Activated T-cell treated with anti-CD3 and anti-CD28 coated beads for 48 hours (primary cell): ENCODE results near the gene MYOF.
A peak's percentile ranks its signal among the peaks of the same experiment; 100 is the strongest.
"Not testable (repeated sequence)": the region's sequence is repeated elsewhere in the genome, so short reads cannot be mapped to it uniquely, and the experiment has no call there.

Experiments
- DNase-seq: peaks from one replicate; pipeline ENCODE4 v3.0.0-alpha.2; 2020; ENCODE audit warnings: low read depth

The MYOF gene

DNA sequence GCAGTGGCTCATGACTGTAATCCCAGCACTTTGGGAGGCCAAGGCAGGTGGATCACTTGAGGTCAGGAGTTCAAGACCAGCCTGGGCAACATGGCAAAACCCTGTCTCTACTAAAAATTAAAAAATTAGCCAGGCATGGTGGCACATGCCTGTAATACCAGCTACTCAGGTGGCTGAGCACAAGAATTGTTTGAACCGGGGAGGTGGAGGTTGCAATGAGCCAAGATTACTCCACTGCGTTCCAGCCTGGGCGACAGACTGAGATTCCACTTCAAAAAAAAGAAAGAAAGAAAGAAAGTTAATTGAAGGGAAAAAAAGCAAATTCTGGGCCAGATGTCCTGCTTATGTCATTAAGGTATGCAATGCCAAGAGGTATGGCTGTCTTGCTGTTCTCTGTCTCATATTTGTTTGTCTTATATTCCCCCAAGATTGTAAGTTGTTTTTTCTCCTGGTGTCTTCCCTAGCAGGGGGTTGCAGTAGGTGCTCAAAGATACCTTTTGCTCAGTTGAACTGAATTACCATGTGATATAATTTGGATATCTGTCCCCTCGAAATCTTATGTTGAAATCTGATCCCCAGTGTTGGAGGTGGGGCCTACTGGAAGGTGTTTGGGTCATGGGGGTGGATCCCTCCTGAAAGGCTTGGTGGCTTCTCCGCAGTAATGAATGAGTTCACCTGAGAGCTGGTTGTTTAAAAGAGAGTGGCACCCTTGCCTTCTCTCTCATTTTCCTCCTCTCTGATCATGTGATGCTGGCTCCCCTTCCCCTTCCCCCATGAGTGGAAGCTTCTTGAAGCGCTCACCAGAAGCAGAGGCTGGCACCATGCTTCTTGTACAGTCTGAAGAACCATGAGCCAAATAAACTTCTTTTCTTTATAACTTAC, 60.9 kb downstream of the MYOF start:
- no peak for DNase-seq

DNA sequence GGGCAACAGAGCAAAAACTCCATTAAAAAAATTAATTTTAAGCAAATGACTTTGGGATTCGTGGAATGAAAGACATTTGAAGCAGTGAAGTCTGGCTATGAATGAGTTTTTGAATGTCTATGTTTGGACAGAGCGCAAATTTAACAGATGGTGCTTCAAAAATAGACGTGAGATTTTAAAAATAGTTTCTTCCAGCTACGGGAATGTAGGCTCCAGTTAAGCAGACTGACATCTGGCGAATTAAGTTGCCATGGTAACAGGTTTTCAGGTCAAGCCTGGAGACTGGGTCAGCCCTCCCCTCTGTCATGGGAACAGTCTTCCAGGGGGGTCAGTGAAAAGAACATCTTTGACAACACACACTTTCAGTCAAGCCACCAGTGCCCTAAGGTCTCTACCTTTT, 62.0 kb downstream of the MYOF start:
- no peak for DNase-seq

DNA sequence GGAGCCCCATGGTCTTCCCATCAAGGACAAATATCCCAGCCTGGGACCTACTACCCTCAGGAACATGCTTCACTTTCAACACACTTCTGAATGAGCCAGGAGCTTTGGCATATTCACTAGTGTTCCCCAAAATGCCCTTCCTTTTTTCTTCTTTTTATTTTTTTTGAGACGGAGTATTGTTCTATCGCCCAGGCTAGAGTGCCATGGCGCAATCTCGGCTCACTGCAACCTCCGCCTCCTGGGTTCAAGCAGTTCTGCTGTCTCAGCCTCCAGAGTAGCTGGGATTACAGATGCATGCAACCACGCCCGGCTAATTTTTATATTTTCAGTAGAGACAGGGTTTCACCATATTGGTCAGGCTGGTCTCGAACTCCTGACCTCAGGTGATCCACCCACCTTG, 63.1 kb downstream of the MYOF start:
- not testable (repeated sequence) for DNase-seq

DNA sequence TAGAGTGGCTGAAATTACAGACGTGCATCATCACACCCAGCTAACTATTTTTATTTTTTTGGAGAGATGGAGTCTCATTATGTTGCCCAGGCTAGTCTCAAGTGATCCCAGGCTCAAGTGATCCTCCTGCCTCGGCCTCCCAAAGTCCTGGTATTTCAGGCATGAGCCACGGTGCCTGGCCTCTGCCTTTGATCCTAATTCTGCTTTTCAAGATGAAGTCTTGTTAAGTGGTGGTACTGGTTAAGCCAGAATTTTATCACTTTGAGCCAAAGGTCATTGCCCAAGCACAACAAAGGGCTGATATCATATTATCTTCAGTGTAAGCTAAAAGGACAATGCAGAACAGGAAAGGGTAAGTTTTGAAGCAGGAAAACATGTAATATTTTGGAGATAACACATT, 64.2 kb downstream of the MYOF start:
- DNase-seq = no peak

DNA sequence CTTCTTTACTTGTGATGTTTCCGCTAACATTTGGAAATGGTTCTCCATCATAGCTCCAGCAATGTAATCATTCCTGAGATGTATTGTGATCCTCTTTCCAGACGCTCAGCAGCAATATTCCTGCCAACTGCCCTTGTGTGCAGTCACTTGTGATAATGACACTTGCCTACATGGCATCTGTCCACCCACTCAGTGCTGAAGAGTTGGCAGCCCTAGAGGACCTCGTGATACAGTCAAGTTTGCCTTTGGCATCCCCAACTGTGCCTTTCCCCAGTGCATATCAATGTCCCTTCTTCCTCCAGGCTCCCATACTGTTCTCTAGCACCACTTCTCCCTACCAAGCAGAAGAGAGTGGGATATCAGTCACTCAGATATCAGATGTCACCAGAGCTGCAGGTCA, 64.9 kb downstream of the MYOF start:
- DNase-seq = no peak

DNA sequence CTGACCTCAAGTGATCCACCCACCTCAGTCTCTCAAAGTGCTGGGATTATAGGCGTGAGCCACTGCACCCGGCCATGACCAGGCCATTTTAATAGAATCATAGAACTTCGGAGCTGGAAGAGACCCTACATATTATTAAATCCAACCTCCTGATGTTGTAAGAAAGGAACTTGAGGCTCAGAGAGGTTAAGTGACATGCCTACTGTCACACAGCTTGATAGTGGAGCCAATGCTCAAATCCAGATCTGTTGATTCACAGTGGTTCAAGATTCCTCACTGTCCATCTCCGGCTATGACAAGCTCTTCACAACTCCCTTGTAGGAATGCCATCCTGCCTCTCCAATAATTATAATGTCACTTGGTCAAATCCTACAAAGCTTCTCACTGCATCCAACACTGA, 65.3 kb downstream of the MYOF start:
- DNase-seq = no peak

DNA sequence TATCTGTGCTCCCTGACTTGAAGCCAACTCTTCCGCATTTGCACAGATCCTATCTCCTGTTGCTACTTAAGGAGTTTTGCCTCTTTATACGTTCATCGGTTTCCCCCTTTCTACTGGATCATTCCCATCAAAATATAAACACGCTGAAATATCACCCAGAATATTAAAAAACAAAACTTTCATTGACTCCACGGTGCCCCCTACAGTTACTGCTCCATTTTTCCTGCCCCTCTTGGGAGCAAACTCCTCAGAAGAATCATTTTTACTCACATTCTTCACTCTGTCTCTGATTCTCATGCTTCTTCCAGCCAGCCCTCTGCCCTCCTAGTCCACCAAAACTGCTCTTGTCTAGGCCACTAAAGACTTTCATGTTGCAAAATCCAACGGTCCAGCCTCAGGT, 66.4 kb downstream of the MYOF start:
- no peak for DNase-seq

DNA sequence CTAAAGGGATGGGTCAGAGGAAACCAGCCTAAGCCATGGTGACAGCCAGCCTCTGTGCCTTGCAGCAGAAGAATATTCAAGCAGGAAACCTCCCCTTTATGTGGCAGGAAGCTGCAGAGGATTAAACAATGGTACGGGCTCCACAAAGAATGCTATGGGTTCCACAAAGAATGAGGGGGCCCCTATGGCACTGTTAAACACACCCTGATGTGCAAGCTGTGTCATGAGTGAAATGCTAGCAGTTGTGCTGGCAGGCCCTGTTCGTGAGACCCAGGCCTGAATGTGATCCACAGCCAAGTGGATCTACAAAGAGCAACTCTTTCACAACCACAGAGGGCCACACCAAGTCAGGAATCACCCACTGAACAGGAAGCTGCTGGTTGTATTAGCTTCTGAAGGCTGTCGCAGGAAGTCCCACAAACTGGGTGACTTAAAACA, 68.9 kb downstream of the MYOF start:
- DNase-seq = peak; percentile 5

DNA sequence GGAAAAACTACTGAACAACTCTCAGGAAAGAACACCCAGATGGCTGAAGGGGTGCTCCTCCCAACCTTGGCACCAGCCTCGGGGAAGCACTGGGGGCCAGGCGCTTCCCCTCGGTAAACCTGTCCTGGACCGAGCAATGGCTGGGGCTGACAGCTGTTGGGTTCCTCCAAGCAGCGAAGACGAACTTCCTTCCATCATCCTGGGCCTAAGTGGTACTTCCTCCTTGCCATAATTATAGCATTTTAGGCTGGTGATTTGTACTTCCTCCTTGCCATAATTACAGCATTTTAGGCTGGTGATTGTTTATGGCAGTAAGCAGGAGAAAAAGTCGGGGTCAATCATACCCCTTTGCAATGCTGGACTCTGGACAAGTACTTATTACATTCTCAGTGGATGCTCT, 69.3 kb downstream of the MYOF start:
- no peak for DNase-seq

DNA sequence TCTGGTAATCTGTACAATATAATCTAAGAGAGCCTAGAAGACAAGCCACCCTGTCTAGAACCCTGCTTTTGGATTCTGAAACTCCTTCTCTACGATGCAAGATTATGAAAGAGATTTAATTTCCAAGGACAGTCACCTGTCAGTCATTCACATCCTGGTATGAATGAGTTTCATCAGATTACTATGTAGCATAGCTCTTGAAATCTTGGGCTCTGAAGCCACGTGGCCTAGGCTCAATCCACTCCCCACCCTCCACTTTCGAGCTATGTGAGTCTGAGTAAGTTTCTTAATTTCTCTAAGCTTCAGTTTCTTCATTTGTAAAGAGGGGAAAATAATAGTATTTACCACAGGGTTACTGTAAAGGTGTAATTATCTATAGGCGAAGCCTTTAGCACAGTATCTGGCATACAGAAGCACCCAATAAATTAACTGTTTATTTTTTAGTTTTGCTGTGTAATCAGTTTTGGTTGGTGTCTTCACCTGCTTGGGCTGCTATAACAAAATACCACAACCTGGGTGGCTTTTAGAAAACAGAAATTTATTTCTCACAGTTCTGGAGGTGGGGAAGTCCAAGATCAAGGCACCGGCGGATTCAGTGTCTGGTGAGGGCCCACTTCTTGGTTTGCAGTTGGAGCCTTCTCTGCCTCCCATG, 71.3 kb downstream of the MYOF start:
- DNase-seq = no peak

DNA sequence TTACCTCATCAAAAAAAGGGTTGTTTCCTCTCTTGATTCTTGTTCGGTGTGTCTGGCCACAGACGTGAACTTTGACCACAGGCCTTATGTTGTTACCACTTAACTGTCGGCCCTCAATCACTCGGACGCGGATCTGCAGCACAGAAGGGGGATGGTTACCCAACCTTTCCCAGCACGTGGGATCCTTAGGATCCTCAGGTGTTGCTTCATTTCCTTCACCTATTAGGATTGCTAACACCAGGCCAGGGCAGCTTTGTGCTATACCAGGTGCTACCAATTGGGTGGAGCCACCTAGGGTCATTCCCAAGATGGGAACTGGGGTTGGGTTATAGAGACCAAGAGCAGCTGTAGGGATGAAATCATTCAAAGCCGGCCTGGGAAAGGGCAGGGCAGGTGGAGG, 73.4 kb downstream of the MYOF start:
- no peak for DNase-seq

DNA sequence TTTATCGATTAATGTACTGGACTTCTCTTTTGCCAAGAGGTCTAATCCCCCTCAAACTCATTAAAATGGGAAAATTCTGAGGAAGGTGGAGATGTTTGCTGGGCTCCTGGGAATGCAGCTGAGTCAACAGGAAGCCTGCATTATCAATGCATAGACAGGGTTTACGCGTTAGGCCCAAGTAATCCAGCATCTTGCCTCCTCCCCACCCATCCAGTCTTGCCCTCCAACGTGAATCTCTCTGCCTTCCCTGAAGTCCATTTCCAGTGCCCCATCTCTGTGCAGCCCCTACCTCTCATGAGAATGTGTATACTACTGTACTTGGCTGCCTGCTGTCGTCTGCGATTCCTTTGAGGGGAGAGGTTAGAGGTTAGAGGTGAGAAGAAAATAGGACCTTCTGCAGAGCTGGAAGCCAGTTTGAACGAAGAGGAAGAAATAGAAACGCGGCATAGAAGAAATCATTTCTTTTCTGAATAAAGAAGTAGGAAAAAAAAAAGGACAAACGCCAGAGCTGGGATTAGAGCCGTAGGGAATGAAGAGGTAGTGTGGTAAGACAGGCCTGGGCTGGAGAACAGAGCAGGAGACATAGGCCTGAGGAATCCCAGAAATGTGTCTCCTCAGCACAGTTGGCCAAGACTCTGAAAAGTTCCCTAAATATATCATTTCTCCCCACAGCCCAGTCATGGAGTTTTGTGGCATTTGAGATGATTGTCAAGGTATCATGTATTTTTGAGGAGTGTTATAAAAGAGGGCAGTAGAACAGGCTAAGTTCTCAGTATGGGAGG, 75.6 kb downstream of the MYOF start:
- no peak for DNase-seq

DNA sequence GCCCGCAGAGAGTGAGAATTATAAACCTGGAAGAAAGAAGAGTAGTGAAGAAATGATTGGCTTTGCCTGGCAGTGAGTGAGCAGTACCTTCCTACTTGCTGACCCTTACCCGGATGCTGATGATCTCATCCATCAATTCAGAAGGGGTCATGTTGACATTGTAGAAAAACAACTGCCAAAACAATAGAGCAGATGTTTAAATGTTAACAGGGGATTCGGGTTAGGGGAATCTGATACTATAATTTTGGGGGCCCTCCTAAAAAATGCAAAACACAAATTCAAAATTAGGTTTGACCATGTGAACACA, 78.1 kb downstream of the MYOF start:
- DNase-seq = no peak

DNA sequence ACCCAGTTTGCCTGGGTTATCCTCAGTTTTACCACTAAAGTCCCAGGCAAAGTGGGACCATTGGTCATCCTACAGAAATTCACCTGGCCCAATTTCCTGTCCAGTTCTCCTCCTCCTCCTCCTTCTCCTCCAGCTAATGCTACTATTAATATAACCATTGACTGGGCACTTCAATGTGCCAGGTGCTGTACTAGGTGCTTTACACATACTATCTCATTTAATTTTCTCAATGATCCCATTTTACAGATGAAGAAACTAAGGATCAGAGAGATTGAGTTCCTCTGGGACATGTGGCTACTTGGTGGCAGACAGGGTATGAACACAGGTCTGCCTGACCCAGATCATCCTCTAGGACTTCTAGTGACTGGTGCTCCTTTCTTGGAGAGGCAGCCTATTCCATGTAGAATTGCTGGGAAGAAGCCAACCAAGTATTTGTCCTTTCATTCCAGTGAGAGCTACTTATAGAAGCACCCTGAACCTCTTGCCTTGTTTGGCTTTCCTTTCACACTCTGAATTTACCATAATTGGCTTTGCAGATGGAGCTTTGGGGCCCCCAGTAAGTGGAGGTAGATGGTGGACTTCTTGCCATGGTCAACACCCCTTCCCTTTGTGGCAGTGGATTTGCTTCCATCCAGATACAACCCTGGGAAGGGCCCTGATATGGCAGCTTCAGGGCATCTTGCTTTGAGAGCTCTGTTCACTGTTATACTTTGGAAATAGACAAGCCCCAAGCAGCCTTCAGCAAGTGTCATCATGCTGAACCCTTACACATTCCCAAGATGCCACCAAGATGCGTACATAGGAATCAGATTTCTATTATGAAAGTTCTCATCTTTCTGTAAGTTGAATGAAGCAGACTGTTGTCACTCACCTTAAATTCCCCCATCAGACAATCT, 78.7 kb downstream of the MYOF start:
- no peak for DNase-seq

DNA sequence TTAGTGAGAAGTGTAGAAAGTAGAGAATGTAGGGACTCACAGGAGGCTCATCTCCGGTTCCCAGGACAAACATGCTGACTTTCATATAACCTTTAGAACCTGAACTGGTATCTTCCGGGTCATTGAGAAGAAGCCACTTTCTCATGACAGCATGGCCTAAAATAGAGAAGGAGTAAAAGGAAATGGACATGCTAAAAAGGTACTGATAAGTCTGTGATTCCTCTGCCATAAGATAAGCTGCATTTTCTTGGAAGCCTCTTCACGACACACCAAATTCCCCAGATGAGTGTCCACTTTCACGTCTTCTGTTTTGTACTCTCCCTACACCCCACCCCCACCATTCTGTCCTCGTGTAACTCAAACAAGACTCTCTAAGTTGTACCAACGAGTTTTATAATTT, 79.9 kb downstream of the MYOF start:
- DNase-seq = no peak

DNA sequence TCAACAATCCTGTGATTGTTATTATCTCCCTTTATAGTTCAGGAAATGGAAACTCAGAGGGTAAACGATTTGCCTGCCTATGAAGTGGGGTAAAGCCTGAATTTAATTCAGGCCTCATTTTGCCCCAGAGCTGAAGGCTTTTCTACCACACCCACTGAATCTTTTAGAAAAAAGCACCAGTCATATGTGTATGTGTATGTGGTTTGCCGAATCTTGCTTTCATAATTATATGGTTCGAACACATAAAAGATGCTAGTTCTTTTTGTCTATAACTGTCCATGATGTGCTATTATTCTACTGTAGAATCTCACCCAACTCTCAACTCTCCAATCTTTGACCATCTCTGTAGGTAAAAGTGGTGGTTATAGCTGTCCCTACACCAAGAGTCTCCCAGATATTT, 83.6 kb downstream of the MYOF start:
- DNase-seq = no peak

DNA sequence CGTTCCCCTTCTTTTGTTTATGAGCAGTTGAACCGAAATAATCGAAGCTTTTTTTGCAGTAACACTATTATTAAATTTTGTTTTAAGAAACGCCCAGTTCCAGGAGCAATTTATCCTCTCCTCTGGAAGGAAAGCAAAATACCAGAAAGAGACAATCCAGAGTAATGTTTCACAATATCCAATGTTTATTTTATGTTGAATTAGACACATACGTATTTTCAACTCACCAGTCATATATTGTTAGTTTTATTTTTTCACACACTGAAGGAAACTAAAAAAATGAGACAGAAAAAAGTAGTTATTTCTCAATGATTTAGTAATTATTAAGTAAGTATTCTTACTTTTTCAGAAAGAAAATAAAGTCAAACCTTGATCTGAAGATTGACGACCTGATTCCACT, 85.1 kb downstream of the MYOF start:
- no peak for DNase-seq

DNA sequence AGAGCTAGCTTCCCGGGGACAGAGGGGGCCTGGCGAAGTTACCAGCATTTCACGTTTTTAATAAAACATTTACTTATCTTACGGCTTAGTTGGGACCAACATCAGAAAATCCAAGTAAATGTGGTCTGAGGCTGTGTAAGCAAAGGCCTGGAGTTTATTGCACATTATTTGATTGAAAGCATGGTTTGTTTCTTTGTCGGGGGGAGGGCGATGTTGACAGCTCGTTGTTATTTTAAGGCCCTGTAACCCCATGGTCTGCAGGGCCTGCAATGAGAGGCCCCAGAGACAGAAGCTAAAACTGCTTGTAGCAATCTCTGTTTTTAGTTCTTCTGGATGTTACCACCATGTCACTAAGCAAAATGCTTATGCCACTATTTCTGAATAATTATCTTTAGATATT, 88.9 kb downstream of the MYOF start:
- DNase-seq = no peak

DNA sequence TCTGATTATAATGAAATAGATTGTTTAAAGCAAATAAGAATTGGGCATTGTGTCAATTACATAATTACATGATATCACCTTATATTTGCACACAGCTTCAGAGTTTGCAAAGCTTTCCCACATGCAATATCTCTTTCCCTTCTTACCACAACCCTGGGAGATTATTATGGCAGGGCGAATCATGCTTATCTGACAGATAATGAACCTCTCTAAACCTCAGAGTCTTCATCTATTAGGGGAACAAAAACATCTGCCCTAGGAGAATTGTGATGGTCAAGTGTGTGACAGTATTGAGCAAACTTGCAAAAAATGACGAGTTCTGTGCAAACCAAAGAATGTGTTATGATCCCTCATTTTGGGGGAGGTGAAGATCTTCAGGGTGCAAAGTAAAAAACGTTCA, 90.0 kb downstream of the MYOF start:
- no peak for DNase-seq

DNA sequence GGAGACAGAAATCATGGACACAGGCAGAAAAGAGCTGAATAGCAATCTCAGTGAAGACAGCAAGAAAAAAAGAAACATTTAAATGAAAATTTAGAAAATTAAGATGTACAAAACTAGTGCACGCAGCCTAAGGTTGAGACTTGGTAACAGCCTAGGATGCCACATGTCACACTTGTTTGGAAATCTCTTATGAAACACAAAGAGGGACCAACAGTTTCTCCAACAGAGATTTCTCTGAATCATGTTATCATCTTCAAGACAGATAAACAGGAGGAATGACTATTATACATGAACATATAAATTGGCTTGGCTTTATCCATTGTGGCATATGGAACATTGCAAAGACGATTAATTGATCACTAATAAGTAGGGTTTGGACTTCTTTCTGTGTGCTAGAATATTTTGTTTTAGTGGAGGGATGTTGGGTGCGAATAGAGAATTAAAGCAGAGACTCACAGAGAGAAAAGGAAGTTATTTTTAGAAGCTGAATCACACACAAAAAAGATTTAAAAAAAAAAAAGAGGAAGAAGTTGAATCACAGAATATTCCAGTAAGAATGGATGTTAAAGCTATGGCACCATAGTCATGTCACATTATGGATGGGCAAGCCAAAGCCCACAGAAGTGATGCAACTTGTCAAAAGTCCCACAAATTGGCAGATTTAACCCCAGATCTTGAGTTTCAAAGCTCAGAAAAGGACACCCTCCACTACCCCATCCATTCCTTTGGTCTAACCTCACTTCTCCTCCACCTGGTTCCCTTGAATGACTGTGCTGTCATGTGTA, 91.6 kb downstream of the MYOF start:
- no peak for DNase-seq

DNA sequence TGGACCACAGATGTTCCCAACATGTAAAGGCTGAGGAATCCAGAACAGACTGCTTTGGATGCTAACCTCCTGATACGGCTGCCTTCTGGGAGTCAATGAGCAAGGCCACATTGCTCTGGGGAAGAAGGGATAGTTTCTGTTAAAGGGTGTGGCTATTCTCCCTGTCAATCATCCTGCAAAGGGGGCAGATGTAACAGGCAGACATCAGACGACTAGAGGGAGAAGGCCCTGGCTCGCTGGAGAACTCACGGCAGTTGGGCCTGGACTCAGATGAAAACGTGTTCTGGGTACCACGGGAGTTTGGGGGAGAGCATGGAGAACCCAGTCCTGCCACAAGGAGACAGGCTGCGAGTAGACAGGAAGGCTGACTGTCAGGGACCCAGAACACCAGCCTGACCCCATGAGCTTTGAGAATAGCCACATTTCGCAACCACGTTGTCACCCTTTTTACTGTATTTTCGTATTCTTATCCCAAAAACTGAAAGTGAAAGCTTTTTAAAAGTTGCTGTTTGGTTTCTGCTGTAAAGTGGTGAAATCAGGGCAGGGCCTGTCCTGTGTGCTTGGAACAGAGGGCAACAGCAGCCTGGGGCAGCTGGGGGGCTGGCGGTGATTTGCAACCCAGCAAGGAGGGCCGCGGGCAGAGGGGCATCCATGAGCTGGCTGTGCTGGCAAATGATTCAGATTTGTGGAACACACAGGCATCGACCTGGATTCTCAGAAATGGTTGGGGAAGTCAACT, 95.3 kb downstream of the MYOF start:
- no peak for DNase-seq
